Inflammatory macrophage (primary cell): ENCODE data around the gene ARHGAP1.
A peak's percentile ranks its signal among the peaks of the same experiment; 100 is the strongest.

Experiments
- DNase-seq, 2 donors: peaks; one replicate each; pipeline ENCODE4 v3.0.0-alpha.2; 2020 to 2022

The ARHGAP1 gene

GRCh38 chr11:46692450-46692849 is 8.0 kb downstream of the ARHGAP1 start:
- no peak for DNase-seq

GRCh38 chr11:46690702-46691101 is 9.7 kb downstream of the ARHGAP1 start:
- no peak for DNase-seq

- no peak for DNase-seq
These were observed 13.3 kb downstream of the ARHGAP1 start for GRCh38 chr11:46686886-46687795.

GRCh38 chr11:46684367-46684766 is 16.1 kb downstream of the ARHGAP1 start:
- peak in 1 of 2 donors; percentile 16 for DNase-seq

- no peak for DNase-seq
These were observed 17.4 kb downstream of the ARHGAP1 start for GRCh38 chr11:46682773-46683752.

GRCh38 chr11:46681814-46682213 is 18.6 kb downstream of the ARHGAP1 start:
- no peak for DNase-seq

GRCh38 chr11:46680815-46681214 is 19.6 kb downstream of the ARHGAP1 start:
- DNase-seq = no peak

- DNase-seq = no peak
These were observed 20.2 kb downstream of the ARHGAP1 start for GRCh38 chr11:46680164-46680760.

GRCh38 chr11:46679241-46680163 is 20.9 kb downstream of the ARHGAP1 start:
- no peak for DNase-seq

- DNase-seq = no peak
These were observed 21.7 kb downstream of the ARHGAP1 start for GRCh38 chr11:46678741-46679130.

GRCh38 chr11:46677991-46678740 is 22.3 kb downstream of the ARHGAP1 start:
- no peak for DNase-seq

GRCh38 chr11:46677169-46677568 is 23.2 kb downstream of the ARHGAP1 start:
- DNase-seq = no peak

- DNase-seq = peak; percentile 61 to 64
These were observed 23.8 kb downstream of the ARHGAP1 start for GRCh38 chr11:46676436-46677158.

GRCh38 chr11:46675949-46676348 is 24.5 kb downstream of the ARHGAP1 start:
- DNase-seq = no peak

- peak; percentile 46 to 61 for DNase-seq
These were observed 25.0 kb downstream of the ARHGAP1 start for GRCh38 chr11:46675288-46675851.

GRCh38 chr11:46674463-46675287 is 25.7 kb downstream of the ARHGAP1 start:
- peak in 1 of 2 donors; percentile 4 for DNase-seq

GRCh38 chr11:46673713-46674462 is 26.5 kb downstream of the ARHGAP1 start:
- no peak for DNase-seq

- peak in 1 of 2 donors; percentile 7 for DNase-seq
These were observed 28.0 kb downstream of the ARHGAP1 start for GRCh38 chr11:46672381-46672839.
